K562 (cell line): ENCODE measurements around the gene PFN3. TPM values are rescaled to one million over a fixed set of nuclear protein-coding genes. Genes with fewer than 3 reads are reported as not detected.

ENCODE experiments used
- FOSL1 ChIP-seq: fragments of 200-800 bp; sonication (Bioruptor generic); conservative IDR thresholded peaks from 2 replicates; pipeline ENCODE4 v1.6.1; 2016; ENCODE audit warnings: missing genetic modification characterization, missing compliant biosample characterization
- IFI16 ChIP-seq: fragments of 250-450 bp; sonication (Bioruptor Pico); IDR thresholded peaks from 2 replicates; pipeline ENCODE4 v2.1.2; 2022; ENCODE audit warnings: mild to moderate bottlenecking, inconsistent platforms
- SNIP1 ChIP-seq: fragments of 450-650 bp; IDR thresholded peaks from 2 replicates; pipeline ENCODE4 v1.7.1; 2017; ENCODE audit warnings: low read depth, mild to moderate bottlenecking
- SREBF1 ChIP-seq: fragments of 150-350 bp; IDR thresholded peaks from 2 replicates; pipeline ENCODE4 v1.6.1; 2014; ENCODE audit warnings: antibody characterized with exemption, low read depth, low read length, borderline replicate concordance
- polyA plus RNA-seq, 8 experiments: library from polyadenylated mRNA; depleted of rRNA in 4 of 8; stranded (reverse) in 5 of 8; unstranded in 3 of 8; fragments of >200 nt; fragmentation: Nextera tagmentation in 2 of 8; fragmentation: Illumina TruSeq in 1 of 8; extraction: Ambion mirVana in 2 of 8; extraction: Trizol in 1 of 8; gene quantifications; 2 replicates each; pipeline versions ENCODE4 v1.2.1 to v1.2.3, GENCODE V29; 2011 to 2014; ENCODE audit warnings: inconsistent platforms in 1 of 8, missing spikeins in 1 of 8
- total RNA-seq, 7 experiments: library from RNA; depleted of rRNA in 6 of 7; stranded (reverse); fragments of >200 nt in 6 of 7; fragmentation: Illumina TruSeq in 2 of 7; extraction: Trizol in 2 of 7; gene quantifications; 2 replicates each; pipeline versions ENCODE4 v1.2.1 to v1.2.3, GENCODE V29; 2011 to 2021; ENCODE audit warnings: low replicate concordance in 1 of 7
- TF ChIP-seq, protein P1 (sequence below): sonication (generic); formaldehyde crosslinking; IDR thresholded peaks from 2 replicates; pipeline ENCODE4 v1.8.1; 2023; ENCODE audit warnings: mild to moderate bottlenecking, missing genetic modification reagents
- TF ChIP-seq, protein P2 (sequence below): IDR thresholded peaks from 3 replicates; pipeline ENCODE4 v1.6.1; 2011; ENCODE audit warnings: borderline replicate concordance, mild to moderate bottlenecking, moderate library complexity; ENCODE audit not compliant: insufficient read length; ENCODE audit errors: extremely low read depth
- TF ChIP-seq, protein P3 (sequence below), 2 experiments: fragments of 450-650 bp in 1 of 2; sonication (generic) in 1 of 2; formaldehyde crosslinking in 1 of 2; IDR thresholded peaks; 2 replicates each; pipeline versions ENCODE4 v1.7.1 to v1.9.0; 2016 to 2022; ENCODE audit warnings: inconsistent platforms in 1 of 2, mild to moderate bottlenecking in 1 of 2, missing genetic modification reagents in 1 of 2
- TF ChIP-seq, protein P4 (sequence below): fragments of 250-450 bp; sonication (Bioruptor Pico); IDR thresholded peaks from 2 replicates; pipeline ENCODE4 v1.8.0; 2022; ENCODE audit warnings: moderate library complexity, mild to moderate bottlenecking, inconsistent platforms

PFN3 gene
- total and polyA plus RNA-seq, 9 of the 15 experiments (the other 6 are each of a cell fraction or from before 2014, with no cell fraction given): not detected

DNA sequence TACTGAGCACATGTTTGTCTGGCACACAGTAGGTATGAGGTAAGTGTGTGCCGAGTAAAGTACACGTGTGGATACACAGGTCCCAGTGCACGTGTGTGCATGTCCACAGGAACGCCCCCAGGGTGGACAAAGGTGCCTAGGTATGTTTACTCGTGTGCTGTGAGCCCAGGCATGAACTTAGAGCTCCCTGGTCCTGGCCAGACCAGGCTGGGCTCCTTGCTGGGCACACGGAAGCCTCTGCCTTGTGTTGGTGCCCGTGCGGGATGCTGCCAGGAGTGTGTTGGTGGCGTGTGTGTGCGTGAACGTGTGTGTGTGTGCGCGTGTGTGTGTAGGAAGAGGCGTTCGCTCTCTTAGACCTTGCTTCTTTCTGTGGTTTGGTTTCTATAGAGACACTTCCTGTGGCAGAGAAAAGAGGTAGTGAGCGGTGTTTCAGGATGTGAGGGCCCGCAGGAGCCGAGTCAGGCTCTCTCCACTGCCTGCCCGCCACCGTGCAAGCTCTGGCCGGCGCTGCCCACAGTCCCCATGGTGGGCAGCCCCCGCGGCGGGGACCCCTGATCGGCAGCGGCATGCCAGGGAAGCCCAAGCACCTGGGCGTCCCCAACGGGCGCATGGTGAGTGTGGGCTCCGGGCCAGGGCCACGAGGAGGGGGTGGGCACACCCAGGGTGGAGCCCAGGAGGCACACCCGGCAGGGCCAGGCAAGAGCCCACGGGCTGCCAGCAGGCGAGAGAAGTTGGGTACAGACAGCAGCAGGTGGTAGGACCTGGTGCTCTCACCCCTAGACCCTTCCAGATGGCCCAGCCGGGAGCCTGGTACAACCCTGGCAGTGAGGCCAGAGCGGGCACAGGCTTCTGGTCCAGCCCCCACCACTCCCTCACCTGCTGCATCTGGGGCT, 42.8 kb downstream of the PFN3 start, which contains the start of gene RGS14 (continued):
- TF ChIP-seq, protein P1, sequence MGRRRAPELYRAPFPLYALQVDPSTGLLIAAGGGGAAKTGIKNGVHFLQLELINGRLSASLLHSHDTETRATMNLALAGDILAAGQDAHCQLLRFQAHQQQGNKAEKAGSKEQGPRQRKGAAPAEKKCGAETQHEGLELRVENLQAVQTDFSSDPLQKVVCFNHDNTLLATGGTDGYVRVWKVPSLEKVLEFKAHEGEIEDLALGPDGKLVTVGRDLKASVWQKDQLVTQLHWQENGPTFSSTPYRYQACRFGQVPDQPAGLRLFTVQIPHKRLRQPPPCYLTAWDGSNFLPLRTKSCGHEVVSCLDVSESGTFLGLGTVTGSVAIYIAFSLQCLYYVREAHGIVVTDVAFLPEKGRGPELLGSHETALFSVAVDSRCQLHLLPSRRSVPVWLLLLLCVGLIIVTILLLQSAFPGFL: no peak
- TF ChIP-seq FOSL1 (tag) (no peak), IFI16 (CRISPR knock-in tag) (no peak), SREBF1 (no peak), SNIP1 (no peak)
- TF ChIP-seq, protein P2, sequence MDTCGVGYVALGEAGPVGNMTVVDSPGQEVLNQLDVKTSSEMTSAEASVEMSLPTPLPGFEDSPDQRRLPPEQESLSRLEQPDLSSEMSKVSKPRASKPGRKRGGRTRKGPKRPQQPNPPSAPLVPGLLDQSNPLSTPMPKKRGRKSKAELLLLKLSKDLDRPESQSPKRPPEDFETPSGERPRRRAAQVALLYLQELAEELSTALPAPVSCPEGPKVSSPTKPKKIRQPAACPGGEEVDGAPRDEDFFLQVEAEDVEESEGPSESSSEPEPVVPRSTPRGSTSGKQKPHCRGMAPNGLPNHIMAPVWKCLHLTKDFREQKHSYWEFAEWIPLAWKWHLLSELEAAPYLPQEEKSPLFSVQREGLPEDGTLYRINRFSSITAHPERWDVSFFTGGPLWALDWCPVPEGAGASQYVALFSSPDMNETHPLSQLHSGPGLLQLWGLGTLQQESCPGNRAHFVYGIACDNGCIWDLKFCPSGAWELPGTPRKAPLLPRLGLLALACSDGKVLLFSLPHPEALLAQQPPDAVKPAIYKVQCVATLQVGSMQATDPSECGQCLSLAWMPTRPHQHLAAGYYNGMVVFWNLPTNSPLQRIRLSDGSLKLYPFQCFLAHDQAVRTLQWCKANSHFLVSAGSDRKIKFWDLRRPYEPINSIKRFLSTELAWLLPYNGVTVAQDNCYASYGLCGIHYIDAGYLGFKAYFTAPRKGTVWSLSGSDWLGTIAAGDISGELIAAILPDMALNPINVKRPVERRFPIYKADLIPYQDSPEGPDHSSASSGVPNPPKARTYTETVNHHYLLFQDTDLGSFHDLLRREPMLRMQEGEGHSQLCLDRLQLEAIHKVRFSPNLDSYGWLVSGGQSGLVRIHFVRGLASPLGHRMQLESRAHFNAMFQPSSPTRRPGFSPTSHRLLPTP: no peak
- TF ChIP-seq, protein P3, sequence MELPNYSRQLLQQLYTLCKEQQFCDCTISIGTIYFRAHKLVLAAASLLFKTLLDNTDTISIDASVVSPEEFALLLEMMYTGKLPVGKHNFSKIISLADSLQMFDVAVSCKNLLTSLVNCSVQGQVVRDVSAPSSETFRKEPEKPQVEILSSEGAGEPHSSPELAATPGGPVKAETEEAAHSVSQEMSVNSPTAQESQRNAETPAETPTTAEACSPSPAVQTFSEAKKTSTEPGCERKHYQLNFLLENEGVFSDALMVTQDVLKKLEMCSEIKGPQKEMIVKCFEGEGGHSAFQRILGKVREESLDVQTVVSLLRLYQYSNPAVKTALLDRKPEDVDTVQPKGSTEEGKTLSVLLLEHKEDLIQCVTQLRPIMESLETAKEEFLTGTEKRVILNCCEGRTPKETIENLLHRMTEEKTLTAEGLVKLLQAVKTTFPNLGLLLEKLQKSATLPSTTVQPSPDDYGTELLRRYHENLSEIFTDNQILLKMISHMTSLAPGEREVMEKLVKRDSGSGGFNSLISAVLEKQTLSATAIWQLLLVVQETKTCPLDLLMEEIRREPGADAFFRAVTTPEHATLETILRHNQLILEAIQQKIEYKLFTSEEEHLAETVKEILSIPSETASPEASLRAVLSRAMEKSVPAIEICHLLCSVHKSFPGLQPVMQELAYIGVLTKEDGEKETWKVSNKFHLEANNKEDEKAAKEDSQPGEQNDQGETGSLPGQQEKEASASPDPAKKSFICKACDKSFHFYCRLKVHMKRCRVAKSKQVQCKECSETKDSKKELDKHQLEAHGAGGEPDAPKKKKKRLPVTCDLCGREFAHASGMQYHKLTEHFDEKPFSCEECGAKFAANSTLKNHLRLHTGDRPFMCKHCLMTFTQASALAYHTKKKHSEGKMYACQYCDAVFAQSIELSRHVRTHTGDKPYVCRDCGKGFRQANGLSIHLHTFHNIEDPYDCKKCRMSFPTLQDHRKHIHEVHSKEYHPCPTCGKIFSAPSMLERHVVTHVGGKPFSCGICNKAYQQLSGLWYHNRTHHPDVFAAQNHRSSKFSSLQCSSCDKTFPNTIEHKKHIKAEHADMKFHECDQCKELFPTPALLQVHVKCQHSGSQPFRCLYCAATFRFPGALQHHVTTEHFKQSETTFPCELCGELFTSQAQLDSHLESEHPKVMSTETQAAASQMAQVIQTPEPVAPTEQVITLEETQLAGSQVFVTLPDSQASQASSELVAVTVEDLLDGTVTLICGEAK (IDR thresholded peaks at IDR 0.05): peak; percentile 60; the same call in 1 of the 2 replicates
- TF ChIP-seq, protein P3 (CRISPR knock-in tag; IDR thresholded peaks at IDR 0.05): no peak
- TF ChIP-seq, protein P4, sequence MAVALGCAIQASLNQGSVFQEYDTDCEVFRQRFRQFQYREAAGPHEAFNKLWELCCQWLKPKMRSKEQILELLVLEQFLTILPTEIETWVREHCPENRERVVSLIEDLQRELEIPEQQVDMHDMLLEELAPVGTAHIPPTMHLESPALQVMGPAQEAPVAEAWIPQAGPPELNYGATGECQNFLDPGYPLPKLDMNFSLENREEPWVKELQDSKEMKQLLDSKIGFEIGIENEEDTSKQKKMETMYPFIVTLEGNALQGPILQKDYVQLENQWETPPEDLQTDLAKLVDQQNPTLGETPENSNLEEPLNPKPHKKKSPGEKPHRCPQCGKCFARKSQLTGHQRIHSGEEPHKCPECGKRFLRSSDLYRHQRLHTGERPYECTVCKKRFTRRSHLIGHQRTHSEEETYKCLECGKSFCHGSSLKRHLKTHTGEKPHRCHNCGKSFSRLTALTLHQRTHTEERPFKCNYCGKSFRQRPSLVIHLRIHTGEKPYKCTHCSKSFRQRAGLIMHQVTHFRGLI (CRISPR knock-in tag): no peak
